Measurements from ENCODE around the gene SLC38A6.

DNA sequence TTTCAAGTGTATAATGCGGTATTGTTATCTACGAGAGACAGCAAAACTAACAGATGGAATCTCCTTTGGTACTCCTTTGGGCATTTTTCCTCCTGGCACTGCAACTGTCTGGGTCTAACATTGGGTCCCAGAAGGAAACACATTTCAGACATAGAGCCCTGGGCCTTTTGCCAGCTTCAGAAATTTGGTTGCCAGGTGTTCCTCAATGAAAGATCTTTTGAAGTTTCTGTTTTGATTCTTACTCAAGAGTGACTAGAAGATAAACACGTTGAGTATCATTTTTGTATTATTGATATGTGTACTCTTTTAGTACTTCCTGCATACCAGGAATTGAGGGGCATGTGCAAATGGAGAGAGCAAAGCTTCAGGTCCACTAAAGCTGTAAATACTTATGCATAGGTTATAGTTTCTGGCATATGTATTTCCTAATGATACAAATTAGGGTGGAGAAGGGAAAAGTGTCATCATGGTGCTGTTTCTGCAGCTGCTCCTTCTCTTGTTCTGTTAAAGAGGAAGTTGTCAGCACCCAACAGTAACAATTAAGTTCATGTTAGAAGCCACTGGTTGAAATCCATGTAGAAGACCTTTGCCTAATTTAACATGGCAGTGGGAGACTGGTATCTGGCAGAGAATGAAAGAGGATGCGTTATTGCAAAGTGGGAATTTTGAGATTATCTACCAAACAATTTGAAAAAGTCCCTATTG lies 53.5 kb downstream of the SLC38A6 start:
- no peak for TF ChIP-seq EZH2 (IDR thresholded peaks at IDR 0.05; ENCODE audit: borderline replicate concordance, low read depth, low read length, poor library complexity, severe bottlenecking)
- TF ChIP-seq, protein P1, sequence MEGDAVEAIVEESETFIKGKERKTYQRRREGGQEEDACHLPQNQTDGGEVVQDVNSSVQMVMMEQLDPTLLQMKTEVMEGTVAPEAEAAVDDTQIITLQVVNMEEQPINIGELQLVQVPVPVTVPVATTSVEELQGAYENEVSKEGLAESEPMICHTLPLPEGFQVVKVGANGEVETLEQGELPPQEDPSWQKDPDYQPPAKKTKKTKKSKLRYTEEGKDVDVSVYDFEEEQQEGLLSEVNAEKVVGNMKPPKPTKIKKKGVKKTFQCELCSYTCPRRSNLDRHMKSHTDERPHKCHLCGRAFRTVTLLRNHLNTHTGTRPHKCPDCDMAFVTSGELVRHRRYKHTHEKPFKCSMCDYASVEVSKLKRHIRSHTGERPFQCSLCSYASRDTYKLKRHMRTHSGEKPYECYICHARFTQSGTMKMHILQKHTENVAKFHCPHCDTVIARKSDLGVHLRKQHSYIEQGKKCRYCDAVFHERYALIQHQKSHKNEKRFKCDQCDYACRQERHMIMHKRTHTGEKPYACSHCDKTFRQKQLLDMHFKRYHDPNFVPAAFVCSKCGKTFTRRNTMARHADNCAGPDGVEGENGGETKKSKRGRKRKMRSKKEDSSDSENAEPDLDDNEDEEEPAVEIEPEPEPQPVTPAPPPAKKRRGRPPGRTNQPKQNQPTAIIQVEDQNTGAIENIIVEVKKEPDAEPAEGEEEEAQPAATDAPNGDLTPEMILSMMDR (conservative IDR thresholded peaks at IDR 0.05; ENCODE audit: low read depth, low read length), result no peak

Data from A673 (cell line).